ENCODE data around the gene ADAMTS3.

ADAMTS3 gene

DNA sequence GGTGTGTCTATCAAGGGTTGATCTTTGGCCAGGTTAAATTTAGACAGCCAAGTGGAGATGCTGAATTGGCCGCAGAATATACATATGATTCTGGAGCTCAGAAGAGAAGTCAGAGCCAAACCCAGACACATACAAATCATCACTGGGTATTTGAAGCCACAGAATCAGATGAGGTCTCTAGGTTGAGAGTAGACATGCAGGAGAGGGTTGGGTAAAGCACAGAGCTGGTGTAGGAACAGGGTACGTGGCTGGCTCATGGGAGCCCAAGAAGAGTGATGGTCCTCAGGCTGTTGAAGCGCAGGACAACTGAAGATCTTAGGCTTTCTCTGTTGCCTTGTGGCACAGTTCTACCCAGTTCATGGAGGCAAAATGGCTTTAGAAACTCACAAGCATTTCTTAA is 37.7 kb downstream of the ADAMTS3 start:
- TF ChIP-seq, protein P1, sequence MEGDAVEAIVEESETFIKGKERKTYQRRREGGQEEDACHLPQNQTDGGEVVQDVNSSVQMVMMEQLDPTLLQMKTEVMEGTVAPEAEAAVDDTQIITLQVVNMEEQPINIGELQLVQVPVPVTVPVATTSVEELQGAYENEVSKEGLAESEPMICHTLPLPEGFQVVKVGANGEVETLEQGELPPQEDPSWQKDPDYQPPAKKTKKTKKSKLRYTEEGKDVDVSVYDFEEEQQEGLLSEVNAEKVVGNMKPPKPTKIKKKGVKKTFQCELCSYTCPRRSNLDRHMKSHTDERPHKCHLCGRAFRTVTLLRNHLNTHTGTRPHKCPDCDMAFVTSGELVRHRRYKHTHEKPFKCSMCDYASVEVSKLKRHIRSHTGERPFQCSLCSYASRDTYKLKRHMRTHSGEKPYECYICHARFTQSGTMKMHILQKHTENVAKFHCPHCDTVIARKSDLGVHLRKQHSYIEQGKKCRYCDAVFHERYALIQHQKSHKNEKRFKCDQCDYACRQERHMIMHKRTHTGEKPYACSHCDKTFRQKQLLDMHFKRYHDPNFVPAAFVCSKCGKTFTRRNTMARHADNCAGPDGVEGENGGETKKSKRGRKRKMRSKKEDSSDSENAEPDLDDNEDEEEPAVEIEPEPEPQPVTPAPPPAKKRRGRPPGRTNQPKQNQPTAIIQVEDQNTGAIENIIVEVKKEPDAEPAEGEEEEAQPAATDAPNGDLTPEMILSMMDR (IDR thresholded peaks at IDR 0.05; ENCODE audit: control insufficient read depth, extremely low read depth, insufficient read depth) = no peak
- no peak overlapping the region for H3K4me3 ChIP-seq (ENCODE audit: low read depth, low read length)
- no peak for DNase-seq (ENCODE audit: low read depth)

DNA sequence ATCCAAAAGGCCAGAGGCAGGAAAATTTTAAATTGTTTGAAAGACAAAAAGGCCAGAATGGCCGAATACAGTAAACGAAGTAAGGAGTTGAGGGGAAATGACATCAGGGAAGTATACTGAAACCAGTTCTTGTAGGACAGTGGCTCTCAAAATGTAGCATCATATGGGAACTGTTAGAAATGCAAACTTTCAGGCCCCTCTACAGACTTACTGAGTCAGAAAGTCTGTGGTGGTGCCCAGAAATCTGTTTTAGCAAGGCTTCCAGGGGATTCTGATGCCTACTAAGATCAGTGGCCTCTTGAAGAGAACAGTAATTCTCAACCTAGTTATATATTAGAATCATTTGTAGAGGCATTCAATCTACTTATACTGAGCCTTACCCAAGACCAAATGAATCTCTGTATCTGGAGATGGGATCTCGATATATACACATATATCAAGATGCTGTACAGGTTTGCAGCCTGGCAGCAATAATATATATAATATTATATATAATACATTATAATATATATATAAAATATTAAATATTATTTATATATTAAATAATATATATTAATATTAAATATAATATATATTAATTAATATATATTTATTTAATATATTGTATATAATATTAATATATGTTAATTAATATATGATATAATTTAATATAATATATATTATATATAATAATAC is 39.7 kb downstream of the ADAMTS3 start:
- TF ChIP-seq, protein P1 (IDR thresholded peaks at IDR 0.05; ENCODE audit: control insufficient read depth, extremely low read depth, insufficient read depth) = no peak
- no peak overlapping the region for H3K4me3 ChIP-seq (ENCODE audit: low read depth, low read length)
- DNase-seq (ENCODE audit: low read depth) = no peak

DNA sequence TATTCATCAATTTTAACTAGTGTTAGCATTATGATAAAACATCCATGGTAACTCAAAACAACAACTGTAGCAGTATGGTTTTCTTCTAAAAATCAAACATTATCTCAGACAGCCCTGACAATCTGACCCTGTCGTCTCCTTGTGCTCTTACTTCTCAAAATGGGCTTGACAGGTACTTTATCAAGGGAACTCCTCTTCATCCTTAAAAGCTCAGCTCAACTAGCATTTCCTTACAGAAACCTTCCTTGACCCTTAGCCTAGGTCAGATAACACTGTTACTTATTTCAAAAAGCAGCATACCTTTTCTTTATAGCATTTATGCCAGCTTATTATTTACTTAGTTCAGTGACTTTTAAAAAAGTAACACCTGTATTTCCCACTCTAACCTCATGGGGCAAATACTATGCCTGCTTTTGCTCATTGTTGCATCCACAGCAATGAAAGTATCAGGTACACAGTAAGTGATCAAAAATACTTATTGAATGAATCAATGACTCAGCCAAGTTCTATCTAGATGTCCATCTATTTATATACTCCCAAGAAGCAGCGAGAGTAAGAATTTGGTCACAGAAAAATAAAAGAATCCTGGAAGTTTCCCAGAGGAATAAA is 41.9 kb downstream of the ADAMTS3 start:
- no peak for DNase-seq (ENCODE audit: low read depth)
- no peak overlapping the region for H3K4me3 ChIP-seq (ENCODE audit: low read depth, low read length)
- TF ChIP-seq, protein P1 (IDR thresholded peaks at IDR 0.05; ENCODE audit: control insufficient read depth, extremely low read depth, insufficient read depth) = no peak

DNA sequence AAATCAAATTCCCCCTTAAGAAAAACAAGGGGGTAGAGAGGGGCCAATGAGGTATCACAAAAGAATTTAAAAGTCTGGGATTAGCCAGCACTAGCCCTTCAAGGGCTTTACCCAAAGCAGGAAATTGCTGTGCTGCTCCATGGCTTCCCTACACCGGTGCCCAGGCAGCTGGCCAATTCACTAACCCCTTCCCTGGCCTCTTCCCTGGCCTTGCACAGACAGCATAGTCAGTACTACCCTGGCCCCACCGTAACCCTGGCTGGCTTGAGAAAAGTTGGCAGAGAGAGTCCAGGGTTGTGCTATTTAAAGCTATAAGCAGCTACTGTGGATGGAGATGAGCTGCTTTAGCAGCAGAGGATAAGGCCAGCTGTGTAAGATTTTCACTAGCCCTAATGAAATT is 43.1 kb downstream of the ADAMTS3 start:
- no peak for DNase-seq (ENCODE audit: low read depth)
- H3K4me3 ChIP-seq (ENCODE audit: low read depth, low read length) = no peak overlapping the region
- TF ChIP-seq, protein P1 (IDR thresholded peaks at IDR 0.05; ENCODE audit: control insufficient read depth, extremely low read depth, insufficient read depth) = no peak

DNA sequence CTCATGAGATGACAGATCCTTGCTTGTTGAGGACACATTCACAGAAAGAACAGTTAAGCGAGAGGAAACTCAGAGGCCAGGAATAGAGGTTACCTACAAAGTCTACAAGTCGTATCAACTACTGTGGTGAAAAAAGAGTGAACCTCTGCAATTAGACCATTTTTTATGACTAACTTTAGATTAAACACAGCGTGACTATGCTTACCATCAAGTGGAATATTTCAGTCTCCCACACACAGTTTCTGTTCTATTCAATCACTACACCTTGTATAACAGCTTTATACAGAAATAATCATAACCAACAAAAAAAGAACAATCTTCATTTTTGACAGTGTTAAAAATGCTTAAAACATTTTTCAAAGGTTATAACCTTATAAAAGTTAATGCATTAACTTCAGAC is 46.6 kb downstream of the ADAMTS3 start:
- H3K4me3 ChIP-seq (ENCODE audit: low read depth, low read length) = no peak overlapping the region
- TF ChIP-seq, protein P1 (IDR thresholded peaks at IDR 0.05; ENCODE audit: control insufficient read depth, extremely low read depth, insufficient read depth) = no peak
- no peak for DNase-seq (ENCODE audit: low read depth)

- H3K4me3 ChIP-seq (ENCODE audit: low read depth, low read length) = no peak overlapping the region
- DNase-seq (ENCODE audit: low read depth) = no peak
- TF ChIP-seq, protein P1 (IDR thresholded peaks at IDR 0.05; ENCODE audit: control insufficient read depth, extremely low read depth, insufficient read depth) = no peak
Measured at GRCh38 chr4:72513227-72513626, 55.8 kb downstream of the ADAMTS3 start.

All from LNCaP clone FGC (cell line).